Measurements from ENCODE around the gene RRM2.

Gene RRM2

GRCh38 chr2:10151462-10151861, 28.9 kb downstream of the RRM2 start:
- DNase-seq (ENCODE audit: low read depth in 2 of 2) = no peak

GRCh38 chr2:10157293-10157692, 34.8 kb downstream of the RRM2 start:
- DNase-seq (ENCODE audit: low read depth in 2 of 2) = no peak

- DNase-seq (ENCODE audit: low read depth in 2 of 2) = no peak
Observed at GRCh38 chr2:10158681-10159080, 36.1 kb downstream of the RRM2 start.

GRCh38 chr2:10159086-10159485, 36.5 kb downstream of the RRM2 start:
- DNase-seq (ENCODE audit: low read depth in 2 of 2) = no peak

GRCh38 chr2:10159581-10160131, 37.1 kb downstream of the RRM2 start:
- DNase-seq (ENCODE audit: low read depth in 2 of 2) = no peak

- no peak for DNase-seq (ENCODE audit: low read depth in 2 of 2)
Observed at GRCh38 chr2:10160203-10160955, 37.8 kb downstream of the RRM2 start.

- DNase-seq (ENCODE audit: low read depth in 2 of 2) = no peak
Observed at GRCh38 chr2:10161206-10161931, 38.8 kb downstream of the RRM2 start.

GRCh38 chr2:10161961-10162441, 39.5 kb downstream of the RRM2 start:
- DNase-seq (ENCODE audit: low read depth in 2 of 2) = no peak

GRCh38 chr2:10162586-10163497, 40.3 kb downstream of the RRM2 start:
- no peak for DNase-seq (ENCODE audit: low read depth in 2 of 2)

GRCh38 chr2:10163498-10164486, 41.3 kb downstream of the RRM2 start:
- no peak for DNase-seq (ENCODE audit: low read depth in 2 of 2)

- no peak for DNase-seq (ENCODE audit: low read depth in 2 of 2)
Observed at GRCh38 chr2:10164601-10165000, 42.1 kb downstream of the RRM2 start.

GRCh38 chr2:10165282-10165681, 42.7 kb downstream of the RRM2 start:
- DNase-seq (ENCODE audit: low read depth in 2 of 2) = no peak

- no peak for DNase-seq (ENCODE audit: low read depth in 2 of 2)
Observed at GRCh38 chr2:10165861-10166675, 43.5 kb downstream of the RRM2 start.

- DNase-seq (ENCODE audit: low read depth in 2 of 2) = no peak
Observed at GRCh38 chr2:10166676-10167292, 44.2 kb downstream of the RRM2 start.

GRCh38 chr2:10167316-10167715, 44.8 kb downstream of the RRM2 start:
- no peak for DNase-seq (ENCODE audit: low read depth in 2 of 2)

GRCh38 chr2:10168221-10168620, 45.7 kb downstream of the RRM2 start:
- no peak for DNase-seq (ENCODE audit: low read depth in 2 of 2)

- no peak for DNase-seq (ENCODE audit: low read depth in 2 of 2)
Observed at GRCh38 chr2:10169053-10169578, 46.6 kb downstream of the RRM2 start.

GRCh38 chr2:10169581-10169980, 47.0 kb downstream of the RRM2 start:
- no peak for DNase-seq (ENCODE audit: low read depth in 2 of 2)

- DNase-seq (ENCODE audit: low read depth in 2 of 2) = no peak
Observed at GRCh38 chr2:10170256-10170655, 47.7 kb downstream of the RRM2 start.

Data from stimulated activated CD8-positive, alpha-beta memory T cell treated with anti-CD3 and anti-CD28 coated beads, Interleukin-7, amount 100 ng/mL, for 1 hour (primary cell).